GM18870 (cell line): Measurements from ENCODE around the gene DPPA3.
"Not testable (repeated sequence)": the region's sequence is repeated elsewhere in the genome, so short reads cannot be mapped to it uniquely, and the experiment has no call there.

Experiments used
- ATAC-seq: cut with Tn5 transposase; IDR thresholded peaks from one replicate; pipeline ENCODE4 v1.9.1; 2021; ENCODE audit warnings: moderate library complexity; ENCODE audit not compliant: unreplicated experiment

The DPPA3 gene

GRCh38 chr12:7729746-7730145 is 18.5 kb downstream of the DPPA3 start:
- ATAC-seq: no peak

- not testable (repeated sequence) for ATAC-seq
These were observed 19.8 kb downstream of the DPPA3 start for GRCh38 chr12:7730984-7731383.

GRCh38 chr12:7731486-7731885 is 20.3 kb downstream of the DPPA3 start:
- ATAC-seq: no peak

GRCh38 chr12:7732993-7733392 is 21.8 kb downstream of the DPPA3 start:
- no peak for ATAC-seq

- ATAC-seq: no peak
These were observed 36.0 kb downstream of the DPPA3 start, which contains the start of gene CLEC4C for GRCh38 chr12:7747246-7747645. TSS of gene CLEC4C (minus strand) at chr12:7747375. CDS start at chr12:7747348, 27 bp downstream.

- no peak for ATAC-seq
These were observed 37.6 kb downstream of the DPPA3 start for GRCh38 chr12:7748852-7749251.

- no peak for ATAC-seq
These were observed 38.2 kb downstream of the DPPA3 start for GRCh38 chr12:7749442-7749841.

GRCh38 chr12:7750350-7750749 is 39.1 kb downstream of the DPPA3 start:
- ATAC-seq: no peak

- no peak for ATAC-seq
These were observed 40.2 kb downstream of the DPPA3 start for GRCh38 chr12:7751394-7751793.

GRCh38 chr12:7751941-7752922 is 41.0 kb downstream of the DPPA3 start:
- not testable (repeated sequence) for ATAC-seq

- not testable (repeated sequence) for ATAC-seq
These were observed 44.4 kb downstream of the DPPA3 start for GRCh38 chr12:7755668-7756067.

GRCh38 chr12:7756993-7757392 is 45.8 kb downstream of the DPPA3 start:
- ATAC-seq: no peak

GRCh38 chr12:7758766-7759140 is 47.5 kb downstream of the DPPA3 start:
- no peak for ATAC-seq
